GM10847 (cell line): ENCODE measurements around the gene UCK1.

Experiments
- POLR2A ChIP-seq: IDR thresholded peaks from 2 replicates; pipeline ENCODE4 v1.6.1; 2011; ENCODE audit not compliant: insufficient read length; ENCODE audit errors: extremely low read depth

The UCK1 gene

GRCh38 chr9:131559421-131560000 lies 28.4 kb upstream of the UCK1 start:
- no peak for TF ChIP-seq POLR2A

- TF ChIP-seq POLR2A, result no peak
Observed at GRCh38 chr9:131557855-131558548, 26.9 kb upstream of the UCK1 start.

GRCh38 chr9:131555841-131556673 lies 25.0 kb upstream of the UCK1 start:
- TF ChIP-seq POLR2A, result no peak

DNA sequence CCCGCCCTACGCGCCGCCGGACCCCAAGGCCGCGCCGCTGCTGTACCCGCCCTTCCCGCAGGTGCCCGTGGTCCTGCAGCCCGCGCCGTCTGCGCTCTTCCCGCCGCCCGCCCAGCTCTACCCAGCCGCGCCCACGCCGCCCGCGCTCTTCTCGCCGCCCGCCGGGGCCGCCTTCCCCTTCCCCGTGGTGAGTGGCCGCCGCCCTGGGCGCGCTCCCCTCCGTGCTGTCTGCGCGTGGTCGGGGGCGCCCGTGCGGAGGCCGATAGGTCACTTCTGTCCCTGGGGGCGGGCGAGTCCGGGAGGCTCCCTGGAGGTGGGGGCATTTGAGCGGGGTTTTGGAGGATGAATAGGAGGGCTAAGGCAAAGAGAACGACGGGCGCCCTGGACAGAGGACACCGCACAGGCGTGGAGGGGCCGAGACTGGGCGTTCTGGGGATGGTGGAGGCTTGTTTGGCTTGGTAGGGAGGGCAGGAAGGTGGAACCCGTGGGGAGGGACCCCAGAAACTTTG lies 23.8 kb upstream of the UCK1 start:
- no peak for TF ChIP-seq POLR2A

- no peak for TF ChIP-seq POLR2A
Observed at GRCh38 chr9:131554087-131554842, 23.2 kb upstream of the UCK1 start.

DNA sequence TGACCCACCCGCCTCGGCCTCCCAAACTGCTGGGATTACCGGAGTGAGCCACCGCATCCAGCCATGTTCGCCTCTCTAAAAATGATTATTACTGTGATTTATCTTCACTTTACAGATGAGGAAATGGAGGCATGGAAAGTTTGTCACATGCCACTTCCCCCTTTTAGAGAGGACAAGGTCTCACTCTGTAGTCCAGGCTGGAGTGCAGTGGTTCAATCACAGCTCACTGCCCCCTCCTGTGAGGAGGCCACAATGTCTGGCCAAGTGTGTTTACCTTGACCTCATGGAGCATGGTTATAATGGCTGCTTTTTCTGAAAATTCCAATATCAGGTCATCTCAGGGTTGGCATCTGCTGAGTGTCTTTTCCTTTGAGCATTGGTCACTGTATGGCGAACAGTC lies 21.0 kb upstream of the UCK1 start:
- TF ChIP-seq POLR2A, result no peak

DNA sequence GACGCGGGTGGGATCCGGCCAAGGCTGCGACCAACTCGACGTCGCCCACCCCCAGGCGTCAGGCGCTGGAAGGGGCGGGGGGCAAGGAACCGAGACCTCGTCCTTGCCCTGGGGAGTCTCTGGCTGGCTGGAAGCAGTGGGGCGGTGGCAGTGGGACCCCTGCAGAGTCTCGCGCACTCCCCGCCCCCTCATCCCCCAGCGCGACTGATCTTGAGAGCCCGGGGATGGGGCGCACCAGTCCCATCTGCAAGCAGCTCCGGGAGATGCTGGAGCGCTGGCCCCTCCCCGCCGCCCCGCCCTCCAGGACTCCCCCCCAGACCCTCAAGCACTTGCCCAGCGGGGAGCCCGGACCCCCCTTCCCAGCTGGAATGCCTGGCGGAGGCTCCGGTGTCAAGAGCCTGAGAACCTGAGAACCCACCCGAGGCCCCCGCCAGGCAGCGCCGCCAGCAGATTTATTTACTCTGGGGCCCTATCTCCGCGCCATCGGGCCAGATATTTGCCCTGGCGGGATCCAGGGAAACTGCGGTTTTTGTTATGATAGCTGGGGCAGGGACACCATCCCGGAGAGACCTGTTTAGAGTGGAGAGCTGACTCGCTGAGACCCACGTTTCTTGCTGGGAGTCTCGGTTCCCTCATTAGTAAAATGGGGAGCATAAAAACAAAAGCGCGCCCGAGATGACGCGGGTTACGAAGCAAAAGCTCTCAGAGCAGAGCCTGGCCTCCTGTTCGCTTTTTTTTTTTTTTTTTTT lies 15.4 kb upstream of the UCK1 start:
- TF ChIP-seq POLR2A, result no peak

DNA sequence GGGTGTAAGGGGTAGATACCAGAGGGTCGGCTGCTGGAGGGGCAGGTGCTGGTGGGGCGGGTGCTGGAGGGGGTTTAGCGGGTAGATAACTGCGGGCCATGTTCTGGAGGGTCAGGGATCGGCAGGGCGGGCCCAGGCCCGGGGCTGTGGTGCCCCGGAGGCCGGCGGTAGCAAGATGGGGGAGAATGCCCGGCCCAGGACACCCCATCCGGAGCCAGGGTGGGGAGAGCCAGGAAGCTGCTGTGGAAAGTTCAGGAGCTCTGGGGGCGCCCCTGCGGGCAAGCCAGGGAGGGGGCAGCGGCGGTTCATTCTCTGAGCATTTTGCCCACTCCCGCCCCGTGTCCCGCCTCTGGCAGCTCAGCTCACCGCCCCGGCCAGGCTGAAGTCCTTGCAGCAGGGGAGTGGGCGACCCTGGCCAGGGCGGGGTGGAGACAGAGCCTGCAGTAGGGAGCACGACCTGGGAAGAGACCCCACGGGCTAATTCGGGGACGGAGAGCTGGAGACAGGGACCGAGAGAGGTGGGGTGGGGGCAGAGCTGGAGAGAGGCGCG lies 14.8 kb upstream of the UCK1 start:
- TF ChIP-seq POLR2A, result no peak

- TF ChIP-seq POLR2A, result no peak
Observed at GRCh38 chr9:131545003-131545785, 14.1 kb upstream of the UCK1 start, which contains the start of gene PRRT1B. Gene PRRT1B, plus strand, starts transcription at chr9:131545523. Its CDS starts 93 bp downstream, at chr9:131545616.

- no peak for TF ChIP-seq POLR2A
Observed at GRCh38 chr9:131543141-131543540, 12.1 kb upstream of the UCK1 start.

DNA sequence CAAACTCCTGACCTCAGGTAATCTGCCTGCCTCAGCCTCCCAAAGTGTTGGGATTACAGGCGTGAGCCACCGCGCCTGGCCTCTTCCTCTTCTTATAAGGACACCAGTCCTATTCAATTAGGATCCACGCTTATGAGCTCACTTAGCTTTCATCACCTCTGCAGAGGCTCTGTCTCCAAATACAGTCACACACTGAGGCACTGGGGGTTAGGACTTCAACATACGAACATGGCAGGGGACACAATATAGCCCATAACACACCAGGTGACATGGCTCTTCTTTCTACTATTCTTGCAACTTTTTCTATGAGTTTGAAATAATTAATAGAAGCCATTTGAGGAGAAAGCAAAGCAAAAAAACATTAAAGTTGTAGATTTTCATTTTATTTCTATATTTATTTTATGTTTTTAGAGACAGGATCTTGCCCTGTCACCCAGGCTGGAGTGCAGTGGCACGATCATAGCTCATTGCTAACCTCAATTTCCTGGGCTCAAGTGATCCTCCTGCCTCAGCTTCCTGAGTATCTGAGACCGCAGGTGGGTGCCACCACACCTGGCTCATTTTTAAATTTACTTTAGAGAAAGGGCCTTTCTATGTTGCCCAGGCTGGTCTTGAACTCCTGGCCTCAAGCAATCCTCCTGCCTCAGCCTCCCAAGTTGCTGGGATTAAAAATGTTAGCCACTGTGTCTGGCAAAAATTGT lies 8.3 kb upstream of the UCK1 start:
- TF ChIP-seq POLR2A, result no peak

GRCh38 chr9:131537946-131538345 lies 6.9 kb upstream of the UCK1 start:
- no peak for TF ChIP-seq POLR2A

DNA sequence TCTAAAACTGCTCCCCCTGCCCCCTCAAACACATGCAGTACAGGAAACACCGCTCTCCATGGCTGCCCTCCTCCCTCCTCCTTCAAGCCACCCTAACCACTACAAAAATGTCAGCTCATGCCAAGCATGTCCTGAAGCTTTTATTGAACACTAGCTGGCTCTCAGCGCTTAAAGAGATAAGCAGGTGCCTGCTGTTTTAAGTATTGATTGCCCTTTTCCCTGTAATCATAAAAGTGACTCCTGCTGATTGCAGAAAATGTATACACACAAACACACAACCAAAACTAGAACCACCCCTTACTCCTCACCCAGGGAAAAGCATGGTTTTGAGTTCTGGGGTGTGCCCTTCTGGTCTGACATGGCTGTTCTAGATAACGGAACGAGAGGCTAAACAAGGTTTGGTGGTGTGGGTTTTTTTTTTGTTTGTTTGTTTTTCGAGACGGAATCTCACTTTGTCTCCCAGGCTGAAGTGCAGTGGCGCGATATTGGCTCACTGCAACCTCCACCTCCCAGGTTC lies 3.7 kb upstream of the UCK1 start:
- TF ChIP-seq POLR2A, result no peak

- TF ChIP-seq POLR2A, result no peak
Observed at GRCh38 chr9:131530546-131530919, 530 bp downstream of the UCK1 start.
